Measurements from ENCODE around the gene NOTCH4. TPM values are rescaled to one million over a fixed set of nuclear protein-coding genes. Genes with fewer than 3 reads are reported as not detected.

NOTCH4 gene
- total RNA-seq, 1 donor from 2014 or later = 2.5 TPM

DNA sequence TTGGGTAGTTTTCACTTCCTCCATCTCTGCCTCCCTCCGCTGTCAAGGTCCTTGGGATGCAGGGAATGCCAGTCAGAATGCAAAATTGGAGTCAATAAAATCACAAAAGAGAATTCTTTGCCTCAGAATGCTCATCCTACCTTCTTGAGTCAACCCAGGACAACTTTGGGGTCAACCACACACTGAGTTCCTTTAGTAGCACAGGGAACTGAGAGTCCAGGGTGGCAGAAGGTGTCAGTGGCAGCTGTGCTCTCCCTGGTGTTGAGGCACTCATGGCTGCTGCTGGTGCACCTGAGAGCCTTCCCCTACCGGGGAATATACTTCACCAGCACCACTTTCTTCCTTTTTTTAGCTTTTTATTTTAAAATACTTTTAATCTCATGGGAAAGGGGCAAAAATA, 829 bp upstream of the NOTCH4 start:
- no peaks in the 10 kb centered on the region for H3K36me3 Mint-ChIP-seq
- H3K9me3 Mint-ChIP-seq = no peaks in the 10 kb centered on the region
- H3K4me3 Mint-ChIP-seq = no peak overlapping the region
- H3K4me1 Mint-ChIP-seq = no peaks in the 10 kb centered on the region
- DNase-seq (ENCODE audit: low spot score in 2 of 2, unreplicated experiment in 2 of 2) = no peak
- peaks cover 22% of the 10 kb centered on the region for H3K27me3 Mint-ChIP-seq (ENCODE audit: low read depth)
- TF ChIP-seq, protein P1, sequence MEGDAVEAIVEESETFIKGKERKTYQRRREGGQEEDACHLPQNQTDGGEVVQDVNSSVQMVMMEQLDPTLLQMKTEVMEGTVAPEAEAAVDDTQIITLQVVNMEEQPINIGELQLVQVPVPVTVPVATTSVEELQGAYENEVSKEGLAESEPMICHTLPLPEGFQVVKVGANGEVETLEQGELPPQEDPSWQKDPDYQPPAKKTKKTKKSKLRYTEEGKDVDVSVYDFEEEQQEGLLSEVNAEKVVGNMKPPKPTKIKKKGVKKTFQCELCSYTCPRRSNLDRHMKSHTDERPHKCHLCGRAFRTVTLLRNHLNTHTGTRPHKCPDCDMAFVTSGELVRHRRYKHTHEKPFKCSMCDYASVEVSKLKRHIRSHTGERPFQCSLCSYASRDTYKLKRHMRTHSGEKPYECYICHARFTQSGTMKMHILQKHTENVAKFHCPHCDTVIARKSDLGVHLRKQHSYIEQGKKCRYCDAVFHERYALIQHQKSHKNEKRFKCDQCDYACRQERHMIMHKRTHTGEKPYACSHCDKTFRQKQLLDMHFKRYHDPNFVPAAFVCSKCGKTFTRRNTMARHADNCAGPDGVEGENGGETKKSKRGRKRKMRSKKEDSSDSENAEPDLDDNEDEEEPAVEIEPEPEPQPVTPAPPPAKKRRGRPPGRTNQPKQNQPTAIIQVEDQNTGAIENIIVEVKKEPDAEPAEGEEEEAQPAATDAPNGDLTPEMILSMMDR (IDR thresholded peaks at IDR 0.05; ENCODE audit: unreplicated experiment) = no peak
- no peak overlapping the region for H3K27ac Mint-ChIP-seq

DNA sequence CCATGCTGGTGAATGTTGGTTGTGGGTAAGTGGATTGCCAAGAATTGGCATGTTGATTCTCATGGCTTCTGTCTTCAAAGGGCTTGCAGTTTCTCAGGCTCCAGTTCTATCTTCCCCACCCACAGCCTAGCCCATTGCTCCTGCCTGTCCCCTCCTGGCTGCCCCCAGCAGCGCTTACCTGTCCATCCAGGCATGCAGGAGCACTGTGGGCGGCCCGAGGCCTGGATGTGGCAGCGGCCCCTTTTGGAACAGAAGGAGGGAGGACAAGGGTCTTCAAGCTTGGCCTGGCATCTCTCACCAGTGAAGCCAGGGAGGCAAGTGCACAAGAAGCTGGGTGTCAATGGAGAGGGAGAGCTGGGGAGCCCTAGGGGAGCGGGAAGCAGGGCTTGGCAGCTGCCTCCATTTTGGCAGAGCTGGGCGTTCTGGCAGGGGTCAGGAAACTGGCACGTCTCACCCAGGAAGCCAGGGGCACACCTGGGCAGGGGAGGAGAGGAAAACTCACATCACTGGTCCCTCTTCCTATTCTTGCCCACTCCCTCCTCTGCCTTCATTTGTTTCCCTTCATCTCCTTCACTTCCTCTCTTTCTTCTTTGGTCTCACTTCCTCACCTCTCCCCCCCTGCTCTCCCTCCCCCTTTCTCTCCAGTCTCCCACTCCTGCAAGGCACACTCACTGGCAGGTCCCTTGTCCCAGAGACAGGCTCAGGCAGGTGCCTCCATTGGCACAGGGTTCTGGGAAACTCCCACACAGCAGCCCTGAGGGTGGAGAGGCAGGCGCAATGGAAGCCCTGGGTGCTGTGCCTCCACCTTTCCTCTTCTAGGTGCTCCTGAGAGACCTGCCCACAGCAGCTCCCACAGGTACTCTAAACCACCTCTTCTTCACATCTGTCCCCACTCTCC, 1.3 kb downstream of the NOTCH4 start:
- H3K9me3 Mint-ChIP-seq = no peaks in the 10 kb centered on the region
- peaks cover 38% of the 10 kb centered on the region for H3K27me3 Mint-ChIP-seq (ENCODE audit: low read depth)
- no peak overlapping the region for H3K4me3 Mint-ChIP-seq
- H3K36me3 Mint-ChIP-seq = no peaks in the 10 kb centered on the region
- no peaks in the 10 kb centered on the region for H3K4me1 Mint-ChIP-seq
- TF ChIP-seq, protein P1 (IDR thresholded peaks at IDR 0.05; ENCODE audit: unreplicated experiment) = no peak
- no peak for DNase-seq (ENCODE audit: low spot score in 2 of 2, unreplicated experiment in 2 of 2)
- no peak overlapping the region for H3K27ac Mint-ChIP-seq

DNA sequence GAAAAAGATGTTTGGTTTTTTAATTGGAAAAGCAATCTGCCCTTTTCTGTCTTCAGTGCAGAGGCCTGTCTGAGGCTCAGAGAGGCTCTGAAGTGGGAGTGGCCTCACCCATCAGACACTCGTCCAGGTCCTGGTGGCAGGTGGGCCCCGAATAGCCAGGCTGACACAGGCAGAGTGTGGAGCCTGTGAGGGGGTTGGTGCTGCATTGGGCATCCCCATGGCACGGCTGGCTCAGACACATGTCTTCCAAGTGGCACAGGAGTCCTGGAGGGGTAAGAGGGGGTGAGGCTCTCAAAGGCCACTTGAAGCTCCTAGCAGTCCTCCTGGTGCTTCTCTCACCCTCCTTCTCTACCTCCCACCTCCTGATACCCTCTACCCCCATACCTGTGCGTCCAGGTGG, 3.8 kb downstream of the NOTCH4 start:
- TF ChIP-seq, protein P1 (IDR thresholded peaks at IDR 0.05; ENCODE audit: unreplicated experiment) = no peak
- Mint-ChIP-seq H3K4me3 (no peak overlapping the region), H3K27ac (no peak overlapping the region), H3K4me1 (no peaks in the 10 kb centered on the region), H3K9me3 (no peaks in the 10 kb centered on the region), H3K36me3 (no peaks in the 10 kb centered on the region), H3K27me3 (ENCODE audit: low read depth) (peaks cover 53% of the 10 kb centered on the region)
- no peak for DNase-seq (ENCODE audit: low spot score in 2 of 2, unreplicated experiment in 2 of 2)

DNA sequence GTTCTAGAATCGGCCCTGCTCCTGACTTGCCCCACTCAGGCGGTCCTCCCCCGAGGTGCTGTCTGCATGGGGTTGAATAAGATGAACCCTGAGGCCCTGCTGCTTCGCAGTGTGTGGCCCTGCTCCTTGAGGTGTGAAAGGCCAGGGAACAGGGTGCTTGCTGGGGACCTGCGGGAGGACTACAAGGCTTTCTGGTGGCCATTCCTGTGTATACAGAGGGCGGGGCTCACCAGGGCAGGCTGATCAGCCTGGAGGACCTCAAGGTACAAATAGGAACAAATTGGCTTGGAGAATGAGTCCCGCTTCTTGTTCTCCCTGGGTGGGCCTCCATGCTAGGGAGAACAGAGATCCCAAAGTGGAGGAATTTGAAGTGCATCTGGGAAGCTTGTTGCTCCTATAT, 5.7 kb downstream of the NOTCH4 start:
- no peak overlapping the region for H3K27ac Mint-ChIP-seq
- peaks cover 51% of the 10 kb centered on the region for H3K27me3 Mint-ChIP-seq (ENCODE audit: low read depth)
- no peak overlapping the region for H3K4me3 Mint-ChIP-seq
- no peaks in the 10 kb centered on the region for H3K4me1 Mint-ChIP-seq
- no peaks in the 10 kb centered on the region for H3K36me3 Mint-ChIP-seq
- no peaks in the 10 kb centered on the region for H3K9me3 Mint-ChIP-seq
- TF ChIP-seq, protein P1 (IDR thresholded peaks at IDR 0.05; ENCODE audit: unreplicated experiment) = no peak
- no peak for DNase-seq (ENCODE audit: low spot score in 2 of 2, unreplicated experiment in 2 of 2)

DNA sequence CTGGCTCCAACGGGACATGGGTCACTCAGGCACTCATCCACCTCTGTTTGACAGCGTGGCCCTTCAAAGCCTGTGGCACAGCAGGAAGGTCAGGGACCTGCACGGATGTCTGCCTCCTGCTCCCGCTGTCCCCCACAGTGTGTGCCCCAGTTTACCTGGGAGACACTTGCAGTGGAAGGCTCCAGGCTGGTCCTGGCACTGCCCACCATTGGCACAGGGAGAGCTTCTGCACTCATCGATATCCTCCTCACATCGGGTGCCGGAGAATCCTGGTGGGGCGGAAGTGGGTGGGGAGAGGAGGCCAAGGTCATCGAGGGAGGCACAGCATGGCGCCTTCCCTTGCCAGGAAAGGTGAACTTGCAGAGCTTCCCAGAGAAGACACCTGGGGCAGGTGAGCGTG, 6.9 kb downstream of the NOTCH4 start:
- Mint-ChIP-seq H3K27me3 (ENCODE audit: low read depth) (peaks cover 51% of the 10 kb centered on the region), H3K27ac (no peak overlapping the region), H3K4me3 (no peak overlapping the region), H3K36me3 (no peaks in the 10 kb centered on the region), H3K9me3 (no peaks in the 10 kb centered on the region), H3K4me1 (no peaks in the 10 kb centered on the region)
- TF ChIP-seq, protein P1 (IDR thresholded peaks at IDR 0.05; ENCODE audit: unreplicated experiment) = no peak
- no peak for DNase-seq (ENCODE audit: low spot score in 2 of 2, unreplicated experiment in 2 of 2)

All from mesothelial cell of epicardium (in vitro differentiated cells).